ENCODE measurements around the gene CYFIP2.

CYFIP2 gene

DNA sequence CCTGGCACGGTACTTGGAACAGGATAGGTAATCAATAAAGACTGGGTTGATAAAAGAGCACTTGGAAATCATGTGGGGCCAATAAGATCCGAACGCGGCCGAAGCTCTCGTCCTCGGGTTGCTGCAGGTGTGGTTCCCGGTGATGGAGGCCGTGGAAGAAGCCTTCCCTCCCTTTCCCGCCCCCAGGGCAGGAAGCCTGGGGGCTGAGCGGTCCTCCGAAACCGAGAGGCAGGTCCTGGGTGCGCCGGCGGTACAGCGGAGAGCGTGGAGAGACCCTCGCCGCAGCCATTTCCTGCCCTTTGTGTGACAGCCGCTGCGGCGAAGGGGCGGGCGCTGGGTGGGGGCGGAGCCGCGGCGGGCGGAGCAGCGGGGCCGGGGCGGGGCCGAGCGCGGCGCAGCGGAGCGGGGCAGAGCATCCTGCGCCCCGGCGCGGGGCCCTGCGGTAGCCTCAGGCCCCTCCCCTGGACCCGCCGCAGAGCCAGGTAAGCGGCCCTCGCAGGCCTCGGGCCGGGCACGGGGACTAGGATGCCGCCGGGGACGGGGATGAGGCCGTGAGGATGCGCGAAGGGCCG is at the start of gene CYFIP2:
CYFIP2 (plus strand) TSS at position 410 of the 572 bp plus-strand sequence. CDS start 19,239 bp downstream, outside the sequence.
- Histone ChIP-seq H2AFZ (ENCODE audit: low read length) (no peak within 1 kb of the TSS), H3K9me2 (ENCODE audit: low read depth, low read length) (no peaks in the 10 kb centered on the region), H3K4me3 (ENCODE audit: low read depth, low read length, poor library complexity, severe bottlenecking) (peak within 1 kb of the TSS; percentile 91), H4K20me1 (ENCODE audit: insufficient read depth, low read length) (no peaks in the 10 kb centered on the region), H3K27ac (ENCODE audit: low read depth, low read length, poor library complexity, severe bottlenecking) (peak within 1 kb of the TSS; percentile 99), H3K9ac (ENCODE audit: low read length) (peak within 1 kb of the TSS; percentile 78), H3F3A (ENCODE audit: insufficient read depth, low read length) (no peaks in the 10 kb centered on the region), H3K36me3 (ENCODE audit: insufficient read depth, low read length) (peaks cover 15% of the 10 kb centered on the region; the same call in 1 of the 2 replicates), H3K79me2 (ENCODE audit: insufficient read depth, low read length) (peaks cover 45% of the 10 kb centered on the region), H3K4me2 (ENCODE audit: low read length) (peak within 1 kb of the TSS; percentile 88), H3K9me3 (ENCODE audit: low read length) (no peaks in the 10 kb centered on the region), H3K4me1 (ENCODE audit: insufficient read depth, low read length, severe bottlenecking) (peaks cover 67% of the 10 kb centered on the region), H3K27me3 (ENCODE audit: insufficient read depth, low read length) (no peaks in the 10 kb centered on the region)
- TF ChIP-seq EZH2 (IDR thresholded peaks at IDR 0.05; ENCODE audit: borderline replicate concordance, low read length) = no peak
- TF ChIP-seq, protein P1, sequence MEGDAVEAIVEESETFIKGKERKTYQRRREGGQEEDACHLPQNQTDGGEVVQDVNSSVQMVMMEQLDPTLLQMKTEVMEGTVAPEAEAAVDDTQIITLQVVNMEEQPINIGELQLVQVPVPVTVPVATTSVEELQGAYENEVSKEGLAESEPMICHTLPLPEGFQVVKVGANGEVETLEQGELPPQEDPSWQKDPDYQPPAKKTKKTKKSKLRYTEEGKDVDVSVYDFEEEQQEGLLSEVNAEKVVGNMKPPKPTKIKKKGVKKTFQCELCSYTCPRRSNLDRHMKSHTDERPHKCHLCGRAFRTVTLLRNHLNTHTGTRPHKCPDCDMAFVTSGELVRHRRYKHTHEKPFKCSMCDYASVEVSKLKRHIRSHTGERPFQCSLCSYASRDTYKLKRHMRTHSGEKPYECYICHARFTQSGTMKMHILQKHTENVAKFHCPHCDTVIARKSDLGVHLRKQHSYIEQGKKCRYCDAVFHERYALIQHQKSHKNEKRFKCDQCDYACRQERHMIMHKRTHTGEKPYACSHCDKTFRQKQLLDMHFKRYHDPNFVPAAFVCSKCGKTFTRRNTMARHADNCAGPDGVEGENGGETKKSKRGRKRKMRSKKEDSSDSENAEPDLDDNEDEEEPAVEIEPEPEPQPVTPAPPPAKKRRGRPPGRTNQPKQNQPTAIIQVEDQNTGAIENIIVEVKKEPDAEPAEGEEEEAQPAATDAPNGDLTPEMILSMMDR (IDR thresholded peaks at IDR 0.05; ENCODE audit: low read length) = no peak

DNA sequence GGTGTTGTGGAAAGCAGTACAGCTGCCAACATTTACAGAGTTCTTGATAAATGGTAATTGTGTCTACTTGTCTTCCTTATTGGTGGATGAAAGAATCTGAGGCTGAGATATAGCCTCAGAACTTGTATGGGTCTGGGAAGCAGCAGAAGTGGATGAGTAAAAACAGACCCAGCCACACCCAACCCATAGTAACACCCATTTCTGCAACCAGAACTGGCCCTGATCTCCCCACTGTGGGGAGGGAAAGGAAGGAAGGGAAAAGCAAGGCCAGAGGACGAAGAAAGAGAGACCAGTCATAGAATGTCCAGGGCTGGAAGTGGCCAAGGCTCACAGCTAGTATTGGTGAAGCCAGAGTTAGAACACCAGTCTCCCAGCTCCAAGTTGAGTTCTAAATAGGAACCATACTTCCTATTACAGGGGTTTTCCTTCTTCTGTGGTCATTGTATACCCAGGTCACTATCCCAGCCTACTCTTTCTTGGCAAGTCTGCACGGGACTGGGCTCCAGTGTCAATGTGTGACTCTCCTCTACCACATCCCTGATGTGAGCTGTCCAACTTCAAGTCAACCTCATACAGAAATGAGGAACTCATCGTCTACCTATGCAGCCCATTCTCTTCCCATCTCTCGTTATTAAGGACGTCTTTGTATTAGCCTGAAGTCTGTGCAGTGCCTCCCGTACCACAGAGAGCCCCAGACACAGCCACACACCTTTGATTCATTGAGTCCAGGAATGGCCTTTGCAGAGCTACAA is 49.4 kb upstream of the CYFIP2 start:
- Histone ChIP-seq H3K27me3 (ENCODE audit: insufficient read depth, low read length) (no peaks in the 10 kb centered on the region), H3K36me3 (ENCODE audit: insufficient read depth, low read length) (peaks cover 66% of the 10 kb centered on the region), H3K4me1 (ENCODE audit: insufficient read depth, low read length, severe bottlenecking) (peaks cover 66% of the 10 kb centered on the region), H3K27ac (ENCODE audit: low read depth, low read length, poor library complexity, severe bottlenecking) (peak overlapping the region; percentile 94), H3K4me2 (ENCODE audit: low read length) (peak overlapping the region; percentile 20; the same call in 1 of the 2 replicates), H3K9ac (ENCODE audit: low read length) (no peak overlapping the region; the same call in 1 of the 2 replicates), H4K20me1 (ENCODE audit: insufficient read depth, low read length) (no peaks in the 10 kb centered on the region), H2AFZ (ENCODE audit: low read length) (no peak overlapping the region), H3F3A (ENCODE audit: insufficient read depth, low read length) (no peaks in the 10 kb centered on the region), H3K4me3 (ENCODE audit: low read depth, low read length, poor library complexity, severe bottlenecking) (no peak overlapping the region), H3K79me2 (ENCODE audit: insufficient read depth, low read length) (no peaks in the 10 kb centered on the region), H3K9me3 (ENCODE audit: low read length) (no peaks in the 10 kb centered on the region), H3K9me2 (ENCODE audit: low read depth, low read length) (no peaks in the 10 kb centered on the region)
- no peak for TF ChIP-seq EZH2 (IDR thresholded peaks at IDR 0.05; ENCODE audit: borderline replicate concordance, low read length)
- TF ChIP-seq, protein P1 (IDR thresholded peaks at IDR 0.05; ENCODE audit: low read length) = no peak

DNA sequence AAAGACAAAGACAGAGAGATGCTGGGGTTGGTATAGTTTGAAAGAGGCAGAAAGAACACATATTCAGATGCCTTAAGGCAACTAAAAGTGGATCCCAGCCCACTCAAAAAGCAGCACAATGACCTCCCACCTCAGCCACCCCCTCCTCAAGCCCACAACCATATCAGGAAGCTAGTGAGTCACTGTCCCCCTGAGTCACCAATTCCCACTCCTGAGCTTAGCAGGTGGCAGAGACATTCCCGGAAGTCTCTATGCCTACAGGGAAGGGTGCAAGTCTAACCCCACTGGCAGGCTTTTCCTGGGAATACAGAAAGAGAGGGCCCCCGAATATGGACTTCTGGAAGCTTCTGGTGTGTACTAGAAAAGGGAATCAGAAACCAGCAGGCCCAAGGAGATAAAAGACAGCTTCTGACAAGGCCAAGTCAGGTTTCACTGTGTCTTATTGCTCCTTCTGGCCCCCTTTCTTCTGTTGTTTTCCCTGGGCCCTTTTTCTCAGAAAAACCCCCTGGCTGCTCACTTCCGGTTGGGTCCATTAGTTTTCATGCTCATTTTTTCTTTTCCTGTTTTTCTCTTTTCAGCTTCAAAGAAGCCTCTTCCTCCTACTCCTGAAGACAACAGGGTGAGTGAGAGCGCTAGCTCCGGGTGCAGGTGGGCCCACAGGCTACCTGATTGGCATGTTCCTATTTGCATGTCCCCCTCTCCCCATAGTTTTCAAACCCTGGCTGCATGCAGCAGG is 48.5 kb upstream of the CYFIP2 start:
- H3K36me3 ChIP-seq (ENCODE audit: insufficient read depth, low read length) = peaks cover 57% of the 10 kb centered on the region; the same call in 1 of the 2 replicates
- no peak overlapping the region; the same call in 1 of the 2 replicates for H2AFZ ChIP-seq (ENCODE audit: low read length)
- no peaks in the 10 kb centered on the region for H3K27me3 ChIP-seq (ENCODE audit: insufficient read depth, low read length)
- H3K9ac ChIP-seq (ENCODE audit: low read length) = peak overlapping the region; percentile 27; the same call in 1 of the 2 replicates
- H3K27ac ChIP-seq (ENCODE audit: low read depth, low read length, poor library complexity, severe bottlenecking) = peak overlapping the region; percentile 94
- no peaks in the 10 kb centered on the region for H3K79me2 ChIP-seq (ENCODE audit: insufficient read depth, low read length)
- H3F3A ChIP-seq (ENCODE audit: insufficient read depth, low read length) = no peaks in the 10 kb centered on the region
- no peak for TF ChIP-seq EZH2 (IDR thresholded peaks at IDR 0.05; ENCODE audit: borderline replicate concordance, low read length)
- TF ChIP-seq, protein P1 (IDR thresholded peaks at IDR 0.05; ENCODE audit: low read length) = no peak
- H3K9me2 ChIP-seq (ENCODE audit: low read depth, low read length) = no peaks in the 10 kb centered on the region
- no peak overlapping the region for H3K4me3 ChIP-seq (ENCODE audit: low read depth, low read length, poor library complexity, severe bottlenecking)
- peak overlapping the region; percentile 20; the same call in 1 of the 2 replicates for H3K4me2 ChIP-seq (ENCODE audit: low read length)
- peaks cover 59% of the 10 kb centered on the region for H3K4me1 ChIP-seq (ENCODE audit: insufficient read depth, low read length, severe bottlenecking)
- H4K20me1 ChIP-seq (ENCODE audit: insufficient read depth, low read length) = no peaks in the 10 kb centered on the region
- H3K9me3 ChIP-seq (ENCODE audit: low read length) = no peaks in the 10 kb centered on the region
